Astrocyte of the spinal cord (primary cell): ENCODE data around the gene PLCE1.
A peak's percentile ranks its signal among the peaks of the same experiment; 100 is the strongest.

Experiments used
- DNase-seq: peaks from one replicate; pipeline ENCODE4 v3.0.0; 2011; ENCODE audit warnings: low read depth, low spot score
- H3K4me3 ChIP-seq: 2 replicates; pipeline ENCODE4 v1.5.1; 2011; ENCODE audit warnings: low read depth, mild to moderate bottlenecking, low read length, moderate library complexity
- in situ Hi-C: cut with HindIII; loops from 2 replicates; pipeline ENCODE4 v1.10.0; 2017; ENCODE audit warnings: low sequenced_read_pairs
- TF ChIP-seq, protein P1 (sequence below): IDR thresholded peaks from 2 replicates; pipeline ENCODE4 v1.5.1; 2012; ENCODE audit warnings: low read depth, mild to moderate bottlenecking, low read length, inconsistent platforms

The PLCE1 gene

DNA sequence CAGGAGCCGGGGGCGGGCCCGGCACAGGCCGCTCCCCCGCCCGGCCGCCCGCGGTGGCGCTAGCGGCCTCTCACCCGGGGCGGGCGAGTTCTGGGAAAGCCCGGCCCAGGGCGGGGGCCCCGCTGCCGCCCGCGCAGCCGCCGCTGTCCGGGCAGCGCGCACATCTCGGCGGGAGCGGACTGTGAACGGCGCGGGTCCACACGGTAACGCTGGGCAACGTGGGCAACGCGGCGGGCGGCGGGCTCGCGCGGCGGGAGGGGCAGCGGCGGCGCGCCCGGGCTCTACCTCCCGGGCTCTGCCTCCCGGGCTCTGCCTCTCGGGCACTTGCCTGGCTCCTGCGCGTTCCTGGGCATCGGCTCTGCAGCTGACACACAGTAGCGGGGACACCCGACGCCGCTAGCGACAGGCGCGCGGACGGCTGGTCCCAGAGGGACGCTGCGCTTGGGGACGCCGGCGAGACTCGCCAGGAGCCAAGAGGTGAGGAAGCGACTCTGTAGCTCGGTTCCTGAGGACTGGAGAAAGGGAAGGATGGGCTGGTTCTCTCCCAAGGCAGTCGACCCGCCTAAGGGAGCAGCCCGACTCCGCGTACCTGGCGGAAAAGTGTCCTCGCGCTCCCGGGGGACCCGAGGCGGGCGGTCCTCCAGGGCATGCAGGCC, at the start of gene PLCE1:
Gene PLCE1 (plus strand): TSS at position 150 of the 656 bp plus-strand sequence. CDS start 37,116 bp downstream, outside the sequence.
- peak within 1 kb of the TSS; percentile 74 for H3K4me3 ChIP-seq
- TF ChIP-seq, protein P1, sequence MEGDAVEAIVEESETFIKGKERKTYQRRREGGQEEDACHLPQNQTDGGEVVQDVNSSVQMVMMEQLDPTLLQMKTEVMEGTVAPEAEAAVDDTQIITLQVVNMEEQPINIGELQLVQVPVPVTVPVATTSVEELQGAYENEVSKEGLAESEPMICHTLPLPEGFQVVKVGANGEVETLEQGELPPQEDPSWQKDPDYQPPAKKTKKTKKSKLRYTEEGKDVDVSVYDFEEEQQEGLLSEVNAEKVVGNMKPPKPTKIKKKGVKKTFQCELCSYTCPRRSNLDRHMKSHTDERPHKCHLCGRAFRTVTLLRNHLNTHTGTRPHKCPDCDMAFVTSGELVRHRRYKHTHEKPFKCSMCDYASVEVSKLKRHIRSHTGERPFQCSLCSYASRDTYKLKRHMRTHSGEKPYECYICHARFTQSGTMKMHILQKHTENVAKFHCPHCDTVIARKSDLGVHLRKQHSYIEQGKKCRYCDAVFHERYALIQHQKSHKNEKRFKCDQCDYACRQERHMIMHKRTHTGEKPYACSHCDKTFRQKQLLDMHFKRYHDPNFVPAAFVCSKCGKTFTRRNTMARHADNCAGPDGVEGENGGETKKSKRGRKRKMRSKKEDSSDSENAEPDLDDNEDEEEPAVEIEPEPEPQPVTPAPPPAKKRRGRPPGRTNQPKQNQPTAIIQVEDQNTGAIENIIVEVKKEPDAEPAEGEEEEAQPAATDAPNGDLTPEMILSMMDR, result no peak
- in situ Hi-C loops, result no loop called here
- DNase-seq, result no peak

DNA sequence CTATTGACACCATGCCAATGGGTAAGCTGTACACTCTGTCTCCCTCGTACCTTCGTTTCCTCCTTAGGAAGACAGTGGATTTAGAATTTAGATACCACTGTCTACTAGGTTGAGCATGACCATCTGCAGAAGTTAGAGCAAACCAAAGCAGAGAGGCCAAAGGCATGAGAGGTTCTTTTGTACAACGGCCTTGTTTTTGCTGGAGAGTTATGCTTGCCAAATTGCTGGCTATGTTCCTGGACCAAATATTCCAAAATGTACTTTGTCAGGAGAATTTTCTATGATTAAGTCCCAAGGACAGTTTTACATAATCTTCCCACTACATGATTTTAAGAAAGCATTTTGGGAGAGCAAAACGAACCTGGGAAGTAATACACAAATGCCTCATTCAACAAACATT, 47.9 kb upstream of the PLCE1 start:
- TF ChIP-seq, protein P1, result no peak
- DNase-seq, result no peak
- no peak overlapping the region for H3K4me3 ChIP-seq
- in situ Hi-C loops, result no loop called here

DNA sequence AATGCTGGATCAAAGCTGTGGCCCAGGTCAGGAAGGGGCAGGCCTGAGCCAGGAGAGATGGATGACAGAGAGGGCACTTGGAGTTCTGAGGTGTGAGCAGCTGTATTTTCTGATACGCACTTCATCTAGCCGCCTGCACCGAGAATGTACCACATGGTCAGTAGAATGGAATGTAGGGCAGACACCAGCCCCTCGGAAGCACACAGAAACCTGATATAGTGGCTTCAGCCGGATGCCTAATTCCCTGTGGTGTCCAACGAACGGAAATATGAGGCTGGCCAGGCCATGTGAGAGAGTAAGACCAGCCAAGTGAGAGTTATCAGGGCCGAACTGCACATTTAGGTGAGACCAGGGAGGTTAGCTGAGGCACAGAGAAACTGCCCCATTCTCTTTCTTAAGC, 46.7 kb upstream of the PLCE1 start:
- in situ Hi-C loops, result no loop called here
- peak; percentile 86 for DNase-seq
- TF ChIP-seq, protein P1, result no peak
- no peak overlapping the region for H3K4me3 ChIP-seq

DNA sequence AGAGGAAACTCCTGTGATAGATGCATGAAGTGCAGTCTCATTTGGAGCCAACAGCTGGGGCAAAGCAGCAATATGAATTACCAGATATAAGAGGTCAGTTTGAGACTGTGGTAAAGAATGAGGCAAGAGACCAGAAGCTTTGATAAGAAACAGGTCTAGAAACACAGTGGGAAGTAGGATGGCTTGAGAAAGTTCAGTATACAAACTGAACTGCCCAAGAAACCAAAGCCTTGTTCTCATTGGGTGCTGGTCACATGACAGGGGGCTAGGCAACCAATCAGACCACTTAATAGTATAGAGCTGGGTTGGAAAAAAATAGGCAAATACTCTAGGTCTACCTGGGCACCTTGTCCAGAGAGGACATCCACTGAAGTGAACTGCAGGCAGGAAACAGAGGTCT, 46.2 kb upstream of the PLCE1 start:
- DNase-seq, result peak; percentile 27
- no peak overlapping the region for H3K4me3 ChIP-seq
- in situ Hi-C loops, result no loop called here
- TF ChIP-seq, protein P1, result no peak

DNA sequence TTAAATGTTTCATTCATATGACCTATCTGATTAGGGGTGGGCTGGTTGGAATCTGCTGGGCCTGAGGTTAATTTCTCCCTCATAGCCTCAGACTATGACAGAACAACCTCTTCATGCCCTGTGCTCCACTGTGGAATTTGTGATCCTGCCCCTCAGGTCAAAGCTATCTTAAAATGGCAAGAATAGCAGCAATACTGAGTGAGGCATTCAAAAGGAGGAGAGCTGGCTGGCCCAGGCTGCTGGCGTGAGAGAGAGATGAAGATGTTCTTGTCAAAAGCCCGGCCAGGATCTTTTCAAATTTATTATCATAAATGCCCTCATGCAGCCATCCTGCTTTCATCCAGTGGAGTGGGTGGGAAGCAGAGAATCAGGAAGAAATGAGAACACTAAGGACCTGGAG, 41.8 kb upstream of the PLCE1 start:
- TF ChIP-seq, protein P1, result no peak

DNA sequence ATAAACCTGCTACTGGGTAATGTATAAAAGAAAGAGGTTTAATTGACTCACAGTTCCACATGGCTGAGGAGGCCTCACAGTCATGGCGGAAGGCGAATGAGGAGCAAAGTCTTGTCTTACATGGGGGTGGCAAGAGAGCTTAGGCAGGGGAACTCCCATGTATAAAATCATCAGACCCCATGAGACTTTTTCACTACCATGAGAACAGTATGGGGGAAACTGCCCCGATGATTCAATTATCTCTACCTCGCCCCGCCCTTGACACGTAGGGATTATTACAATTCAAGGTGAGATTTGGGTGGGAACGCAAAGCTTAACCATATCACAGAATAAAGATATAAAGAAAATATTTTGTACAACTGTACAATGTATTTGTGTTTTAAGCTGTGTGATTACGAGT, 39.4 kb upstream of the PLCE1 start:
- no peak overlapping the region for H3K4me3 ChIP-seq
- TF ChIP-seq, protein P1, result no peak
- DNase-seq, result no peak
- in situ Hi-C loops, result no loop called here

More for the DNA sequence above, 41.8 kb upstream of the PLCE1 start:
- H3K4me3 ChIP-seq, result no peak overlapping the region
- in situ Hi-C loops, result no loop called here
- DNase-seq, result no peak
